Central memory CD4-positive, alpha-beta T cell (primary cell): ENCODE measurements around the gene LYSET.
"Not testable (repeated sequence)": the region's sequence is repeated elsewhere in the genome, so short reads cannot be mapped to it uniquely, and the experiment has no call there.

Source experiments
- DNase-seq: peaks from one replicate; pipeline ENCODE4 v3.0.0; 2022

LYSET gene

DNA sequence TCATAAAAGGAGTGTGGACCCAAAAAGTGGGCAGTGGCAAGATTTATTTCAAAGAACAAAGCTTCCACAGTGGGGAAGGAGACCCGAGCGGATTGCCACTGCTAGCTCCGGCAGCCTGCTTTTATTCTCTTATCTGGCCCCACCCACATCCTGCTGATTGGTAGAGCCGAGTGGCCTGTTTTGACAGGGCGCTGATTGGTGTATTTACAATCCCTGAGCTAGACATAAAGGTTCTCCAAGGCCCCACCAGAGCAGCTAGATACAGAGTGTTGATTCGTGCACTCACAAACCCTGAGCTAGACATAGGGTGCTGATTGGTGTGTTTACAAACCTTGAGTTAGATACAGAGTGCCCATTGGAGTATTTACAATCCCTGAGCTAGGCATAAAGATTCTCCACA is 15.5 kb upstream of the LYSET start:
- DNase-seq: not testable (repeated sequence)

DNA sequence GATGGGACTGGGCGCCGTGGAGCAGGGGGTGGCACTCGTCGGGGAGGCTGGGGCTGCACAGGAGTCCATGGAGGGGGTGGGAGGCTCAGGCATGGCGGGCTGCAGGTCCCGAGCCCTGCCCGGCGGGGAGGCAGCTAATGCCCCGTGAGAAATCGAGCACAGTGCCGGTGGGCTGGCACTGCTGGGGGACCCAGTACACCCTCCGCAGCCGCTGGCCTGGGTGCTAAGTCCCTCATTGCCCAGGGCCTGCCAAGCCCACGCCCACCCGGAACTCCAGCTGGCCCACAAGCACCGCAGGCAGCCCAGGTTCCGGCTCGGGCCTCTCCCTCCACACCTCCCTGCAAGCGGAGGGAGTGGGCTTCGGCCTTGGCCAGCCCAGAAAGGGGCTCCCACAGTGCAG is 15.0 kb upstream of the LYSET start:
- DNase-seq: not testable (repeated sequence)

GRCh38 chr14:93171376-93171775 is 13.7 kb upstream of the LYSET start:
- no peak for DNase-seq

DNA sequence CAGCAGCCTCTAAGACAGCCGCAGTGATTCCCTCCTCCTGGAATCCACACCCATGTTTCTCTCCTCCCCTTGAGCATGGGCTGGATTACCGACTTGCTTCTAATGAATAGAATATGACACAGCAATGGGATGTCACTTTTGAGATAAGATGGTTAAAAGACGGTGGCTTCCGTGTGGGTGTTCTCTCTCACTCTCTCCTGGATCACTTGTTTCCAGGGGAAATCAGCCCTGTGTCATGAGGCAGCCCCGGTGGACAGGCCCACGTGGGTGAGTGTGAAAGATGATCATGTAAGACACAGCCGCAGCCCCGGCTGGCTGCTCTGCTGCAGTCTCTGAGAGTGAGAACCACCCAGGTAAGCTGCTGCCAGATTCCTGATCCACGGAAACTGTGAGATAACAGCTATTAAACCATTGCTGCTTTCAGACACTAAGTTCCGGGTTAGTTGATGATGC is 11.1 kb upstream of the LYSET start:
- DNase-seq: no peak

DNA sequence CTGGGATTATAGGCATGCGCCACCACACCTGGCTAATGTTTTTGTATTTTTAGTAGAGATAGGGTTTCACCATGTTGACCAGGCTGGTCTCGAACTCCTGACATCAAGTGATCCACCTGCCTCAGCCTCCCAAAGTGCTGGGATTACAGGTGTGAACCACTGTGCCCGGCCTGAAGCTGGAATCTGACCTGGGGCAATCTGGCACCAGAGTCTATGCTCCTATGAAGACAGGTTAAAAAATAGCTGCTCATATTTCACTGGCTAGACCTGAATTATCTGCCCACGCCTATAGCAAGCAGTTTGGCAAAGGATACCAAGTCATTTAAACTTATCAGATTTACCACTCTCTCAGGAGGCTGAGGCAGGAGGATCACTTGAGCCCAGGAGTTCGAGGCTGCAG is 10.4 kb upstream of the LYSET start:
- DNase-seq: not testable (repeated sequence)

GRCh38 chr14:93175492-93175891 is 9.6 kb upstream of the LYSET start:
- no peak for DNase-seq

DNA sequence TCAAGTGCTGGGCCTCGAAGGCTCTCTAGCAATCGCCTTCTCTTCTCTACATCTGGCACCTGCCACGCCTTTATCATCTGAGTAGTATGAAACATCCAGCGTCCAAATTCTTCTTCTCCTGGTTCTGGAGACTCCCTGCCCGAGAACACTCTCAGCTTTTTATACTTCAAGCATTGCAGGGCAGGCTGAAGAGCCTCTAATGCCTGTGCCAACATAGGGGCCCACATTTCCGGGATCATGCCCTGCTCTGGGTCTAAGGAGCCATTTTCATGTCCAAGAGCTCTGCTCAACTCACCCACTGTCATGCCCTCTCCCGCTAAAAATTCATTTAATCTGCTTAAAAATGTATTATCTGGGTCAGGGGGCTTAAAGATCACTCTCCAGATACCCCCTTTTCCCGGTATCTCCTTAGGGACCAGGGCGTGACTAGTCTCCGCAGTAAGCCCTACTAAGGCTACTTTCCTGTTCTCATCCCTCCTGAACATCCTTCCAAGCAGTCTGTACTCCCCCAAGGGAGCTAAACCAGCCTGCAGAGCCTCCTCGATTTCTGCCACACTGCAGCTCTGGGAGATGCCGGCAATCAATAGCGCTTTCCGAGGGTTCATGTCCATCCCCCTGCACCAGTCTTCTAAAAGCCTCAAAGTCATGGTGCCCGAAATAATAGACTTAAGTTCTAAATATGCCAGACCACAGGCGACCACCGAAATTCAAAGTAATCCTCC is 1.4 kb upstream of the LYSET start:
- no peak for DNase-seq

GRCh38 chr14:93185349-93185720 is 218 bp downstream of the LYSET start:
- DNase-seq: no peak

GRCh38 chr14:93186466-93186865 is 1.3 kb downstream of the LYSET start:
- DNase-seq: no peak

DNA sequence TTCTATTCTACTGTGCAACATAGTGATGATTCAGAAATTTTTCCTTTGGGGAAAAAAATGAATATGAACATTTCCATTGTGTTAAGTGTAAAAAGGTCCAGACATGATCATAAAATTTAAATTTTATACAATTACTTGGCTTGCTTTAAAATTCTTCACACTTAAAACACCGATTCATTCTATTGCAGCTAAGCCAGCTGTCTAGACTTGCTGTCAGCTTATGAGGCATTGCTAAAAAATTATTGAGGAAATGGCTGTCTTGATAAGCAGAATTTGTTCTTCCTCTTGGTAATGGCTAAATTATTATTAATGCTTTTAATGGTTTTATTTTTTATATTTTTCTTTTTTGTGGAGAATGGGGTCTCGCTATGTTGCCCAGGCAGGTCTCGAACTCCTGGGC is 1.8 kb downstream of the LYSET start:
- DNase-seq: no peak

DNA sequence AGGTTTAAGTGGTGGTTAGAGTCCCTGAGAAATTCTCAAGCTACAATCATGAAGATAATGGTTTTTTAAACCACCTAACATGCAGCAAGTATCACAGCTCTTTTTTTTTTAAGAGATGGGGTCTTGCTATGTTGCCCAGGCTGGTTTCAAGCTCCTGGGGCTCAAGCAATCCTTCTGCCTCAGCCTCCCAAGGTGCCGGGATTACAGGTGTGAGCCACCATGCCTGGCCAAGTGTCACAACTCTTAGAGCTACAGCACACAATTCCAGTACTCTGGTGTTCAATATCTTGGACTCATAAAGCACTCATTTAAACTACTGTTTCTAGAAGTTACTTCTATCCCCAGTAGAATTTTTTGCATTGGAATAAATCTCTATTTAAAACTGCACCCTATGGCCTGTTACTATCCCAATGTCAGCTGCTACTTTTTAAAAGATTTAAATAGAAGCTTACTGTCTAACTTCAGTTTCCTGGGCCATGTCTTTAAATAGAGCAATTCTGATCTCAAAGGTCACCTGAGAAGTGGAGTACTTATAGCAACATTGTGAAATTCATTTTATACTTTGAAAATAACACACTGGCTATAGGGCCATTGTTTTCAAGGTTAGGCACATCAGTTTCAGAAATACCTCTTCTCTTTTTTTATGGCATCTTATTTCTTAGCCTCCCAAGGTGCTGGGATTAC is 10.3 kb downstream of the LYSET start:
- DNase-seq: no peak

GRCh38 chr14:93199031-93199430 is 13.9 kb downstream of the LYSET start:
- no peak for DNase-seq

DNA sequence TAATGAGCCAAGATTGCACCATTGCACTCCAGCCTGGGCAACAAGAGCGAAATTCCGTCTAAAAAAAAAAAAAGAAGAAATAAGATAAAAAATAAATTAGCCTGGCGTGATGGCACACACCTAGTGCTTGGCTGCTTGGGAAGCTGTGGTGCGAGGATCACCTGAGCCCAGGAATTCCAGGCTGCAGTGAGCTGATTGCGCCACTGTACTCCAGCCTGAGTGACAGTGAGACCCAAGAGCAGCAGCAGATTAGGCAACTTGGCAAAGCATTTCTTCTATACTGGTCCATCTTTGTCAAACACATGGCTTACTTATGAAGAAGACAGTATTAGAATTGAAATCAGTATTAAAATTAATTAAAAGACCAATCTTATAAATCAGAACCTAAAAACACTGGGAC is 15.4 kb downstream of the LYSET start:
- DNase-seq: no peak

DNA sequence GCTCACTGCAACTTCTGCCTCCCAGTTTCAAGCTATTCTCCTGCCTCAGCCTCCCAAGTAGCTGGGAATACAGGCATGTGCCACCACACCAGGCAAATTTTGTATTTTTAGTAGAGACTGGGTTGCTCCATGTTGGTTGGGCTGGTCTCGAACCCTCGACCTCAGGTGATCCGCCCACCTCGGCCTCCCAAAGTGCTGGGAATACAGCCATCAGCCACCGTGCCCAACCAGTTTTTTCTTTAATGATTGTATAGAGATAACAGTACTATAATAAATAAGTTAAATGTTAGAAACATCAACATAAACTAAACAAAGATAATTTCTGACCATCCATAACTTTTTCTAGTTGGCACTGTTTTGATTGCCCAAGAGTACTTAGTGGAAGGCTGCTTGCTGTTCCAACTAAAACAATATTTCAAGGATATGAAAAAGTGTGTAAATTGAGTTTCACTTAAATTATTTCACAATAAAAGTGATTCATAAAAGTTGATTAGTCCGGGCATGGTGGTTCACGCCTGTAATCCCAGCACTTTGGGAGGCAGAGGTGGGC is 16.1 kb downstream of the LYSET start:
- DNase-seq: no peak

- peak; percentile 84 for DNase-seq
Measured at GRCh38 chr14:93206793-93207467, 21.8 kb downstream of the LYSET start, which contains the start of the genes GON7 and UBR7. GON7 (minus strand) TSS chr14:93207065; CDS start chr14:93207037, 28 bp downstream. UBR7 (plus strand) TSS chr14:93207256; CDS start chr14:93207292, 36 bp downstream.

DNA sequence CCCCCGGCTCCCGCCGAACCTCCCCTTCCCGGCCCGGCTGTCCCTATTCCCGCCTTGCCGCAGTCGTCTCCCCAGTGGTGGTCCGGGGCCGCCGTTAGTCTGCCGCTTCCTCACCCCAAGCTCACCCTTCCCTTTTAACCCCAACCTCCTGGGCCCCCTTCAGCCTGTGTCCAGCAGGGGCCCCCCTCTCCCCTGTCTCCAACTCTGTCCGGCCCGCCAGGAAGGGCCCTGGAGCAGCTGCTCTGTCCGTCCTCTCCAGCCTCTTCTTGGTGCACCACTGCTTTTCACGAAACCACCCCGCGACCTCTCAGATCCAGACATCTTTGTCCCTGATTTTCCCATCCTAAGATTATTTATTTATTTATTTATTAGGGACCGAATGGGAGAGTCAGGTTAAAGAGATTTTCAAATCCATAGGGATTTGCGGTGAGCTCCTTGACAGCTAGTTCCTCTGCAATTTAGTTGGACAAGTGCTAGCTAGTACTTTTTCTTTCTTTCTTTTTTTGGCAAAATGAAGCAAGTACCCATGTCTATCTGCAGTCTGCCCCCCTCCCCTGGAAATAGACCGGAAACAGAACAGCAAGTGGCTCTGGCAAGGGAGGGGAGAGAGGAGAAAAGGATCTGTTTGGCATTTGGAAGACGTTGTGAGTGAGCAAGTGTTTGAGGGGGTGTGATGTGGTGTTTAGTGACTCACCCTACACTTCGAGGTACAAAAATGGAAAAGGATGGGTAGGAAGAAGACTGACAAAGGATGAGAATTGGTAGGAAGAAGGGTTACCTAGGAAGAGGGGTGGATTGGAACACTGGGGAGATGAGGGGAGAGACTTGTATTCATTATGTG is 22.6 kb downstream of the LYSET start:
- DNase-seq: peak; percentile 23

GRCh38 chr14:93212432-93212831 is 27.3 kb downstream of the LYSET start:
- no peak for DNase-seq

DNA sequence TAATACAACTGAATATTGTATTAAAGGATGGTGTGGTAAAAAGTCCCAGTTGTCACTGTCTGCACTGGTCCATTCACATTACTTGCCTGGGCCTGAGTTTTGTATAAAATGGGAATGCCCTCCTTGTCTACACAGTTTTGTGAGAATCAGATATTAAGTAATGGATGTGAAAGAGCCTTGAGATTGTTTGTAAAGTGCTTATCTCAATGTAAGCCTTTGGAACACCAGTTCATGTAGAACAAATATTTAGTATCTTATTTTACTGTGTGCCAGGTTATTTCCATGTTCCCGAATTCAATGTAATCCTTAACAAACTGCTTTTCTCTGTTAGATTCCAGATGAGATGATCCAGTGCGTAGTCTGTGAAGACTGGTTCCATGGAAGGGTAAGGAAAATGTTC is 29.5 kb downstream of the LYSET start:
- DNase-seq: no peak

- DNase-seq: peak; percentile 44
Measured at GRCh38 chr14:93219103-93219726, 34.1 kb downstream of the LYSET start.

DNA sequence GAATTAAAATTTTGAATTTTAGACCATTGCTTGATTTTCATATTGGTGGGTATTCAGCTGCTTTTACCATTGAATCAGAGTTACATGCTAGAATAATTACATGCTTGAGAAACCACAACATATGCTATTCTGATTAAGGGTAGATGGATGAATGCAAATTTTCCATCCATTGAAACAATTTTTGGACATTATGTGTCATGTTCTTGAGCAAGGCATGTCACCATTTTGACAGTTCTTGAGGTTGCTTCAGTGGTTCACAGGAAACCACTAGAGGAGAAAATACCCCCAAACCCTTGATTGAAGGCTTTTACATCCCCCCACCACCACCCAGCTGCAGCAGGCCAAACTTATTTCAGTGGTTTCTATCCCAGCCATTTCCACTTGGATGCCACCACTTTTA is 35.4 kb downstream of the LYSET start:
- no peak for DNase-seq

GRCh38 chr14:93223565-93223964 is 38.4 kb downstream of the LYSET start:
- DNase-seq: no peak

- no peak for DNase-seq
Measured at GRCh38 chr14:93228550-93228949, 43.4 kb downstream of the LYSET start.
